IMR-90 (cell line): Measurements from ENCODE around the gene ZZZ3. TPM values are rescaled to one million over a fixed set of nuclear protein-coding genes. Genes with fewer than 3 reads are reported as not detected.

Experiments used
- ATAC-seq: fragments of 200-7000 bp; cut with Tn5 transposase; 2 replicates; pipeline ENCODE4 v1.9.1; 2020; ENCODE audit warnings: low read depth, mild to moderate bottlenecking, moderate library complexity
- BruUV-seq: library from RNA; stranded (reverse); fragments of 400-500 nt; replicated peaks from 2 replicates; lab custom pipeline; 2021; lab: Mats Ljungman, UMichigan
- CTCF ChIA-PET: fragments of 300-600 bp; formaldehyde crosslinking; extraction: SDS; loops from one replicate; lab custom pipeline; 2021; ENCODE audit warnings: antibody characterized with exemption; lab: Yijun Ruan, JAX
- POLR2A ChIA-PET: fragments of 300-600 bp; sonication (Branson Sonifier 250); formaldehyde crosslinking; loops from one replicate; lab custom pipeline; 2022; ENCODE audit warnings: antibody characterized with exemption; ENCODE audit not compliant: unreplicated experiment; lab: Charles Lee
- DNase-seq: peaks from one replicate; pipeline ENCODE4 v3.0.0; 2013
- H2AFZ ChIP-seq: replicated peaks from 2 replicates; pipeline ENCODE3; 2013; ENCODE audit warnings: low read length, mild to moderate bottlenecking; ENCODE audit not compliant: poor library complexity
- H2AK5ac ChIP-seq: 2 replicates; pipeline ENCODE4 v1.6.1; 2013; ENCODE audit warnings: low read depth, low read length, inconsistent platforms
- H2AK9ac ChIP-seq: replicated peaks from 2 replicates; pipeline ENCODE3; 2013; ENCODE audit warnings: mild to moderate bottlenecking, low read depth, low read length, moderate library complexity; ENCODE audit not compliant: poor library complexity
- H2BK120ac ChIP-seq: 2 replicates; pipeline ENCODE4 v1.6.1; 2013; ENCODE audit warnings: low read depth, low read length, inconsistent platforms
- H2BK15ac ChIP-seq: 3 replicates; pipeline ENCODE4 v1.6.1; 2013; ENCODE audit warnings: low read depth, low read length, inconsistent platforms
- H2BK20ac ChIP-seq: 2 replicates; pipeline ENCODE4 v1.6.1; 2013; ENCODE audit warnings: low read depth, mild to moderate bottlenecking, inconsistent platforms, low read length, moderate library complexity
- H2BK5ac ChIP-seq: 2 replicates; pipeline ENCODE4 v1.6.1; 2013; ENCODE audit warnings: mild to moderate bottlenecking, low read depth, low read length, inconsistent platforms; ENCODE audit not compliant: poor library complexity, severe bottlenecking
- H3K14ac ChIP-seq: replicated peaks from 2 replicates; pipeline ENCODE4 v1.6.1; 2013; ENCODE audit warnings: low read depth, low read length, inconsistent platforms
- H3K18ac ChIP-seq: 2 replicates; pipeline ENCODE4 v1.6.1; 2013; ENCODE audit warnings: low read depth, low read length, control low read depth
- H3K23ac ChIP-seq: 2 replicates; pipeline ENCODE4 v1.6.1; 2013; ENCODE audit warnings: low read depth, low read length, inconsistent platforms
- H3K27ac ChIP-seq: 2 replicates; pipeline ENCODE4 v1.5.1; 2013; ENCODE audit warnings: mild to moderate bottlenecking, control low read depth, low read length; ENCODE audit not compliant: insufficient read depth
- H3K27me3 ChIP-seq: 2 replicates; pipeline ENCODE4 v1.6.1; 2013; ENCODE audit warnings: low read length; ENCODE audit not compliant: control insufficient read depth, insufficient read depth
- H3K36me3 ChIP-seq: 2 replicates; pipeline ENCODE4 v1.6.1; 2013; ENCODE audit warnings: low read length, mixed read lengths; ENCODE audit not compliant: control insufficient read depth, insufficient read depth
- H3K4ac ChIP-seq: 2 replicates; pipeline ENCODE4 v1.6.1; 2013; ENCODE audit warnings: low read depth, low read length, inconsistent platforms
- H3K4me1 ChIP-seq: 2 replicates; pipeline ENCODE4 v1.6.1; 2013; ENCODE audit warnings: low read length, mixed read lengths; ENCODE audit not compliant: control insufficient read depth, insufficient read depth
- H3K4me2 ChIP-seq: 2 replicates; pipeline ENCODE4 v1.6.1; 2013; ENCODE audit warnings: low read depth, mild to moderate bottlenecking, control low read depth, low read length, moderate library complexity
- H3K4me3 ChIP-seq: 2 replicates; pipeline ENCODE4 v1.5.1; 2013; ENCODE audit warnings: low read depth, mild to moderate bottlenecking, control low read depth, low read length, moderate library complexity; ENCODE audit not compliant: insufficient read depth
- H3K56ac ChIP-seq: 2 replicates; pipeline ENCODE4 v1.6.1; 2013; ENCODE audit warnings: low read length, inconsistent platforms; ENCODE audit not compliant: insufficient read depth; ENCODE audit errors: extremely low read depth
- H3K79me1 ChIP-seq, 2 experiments: 2 replicates each; pipeline ENCODE4 v1.6.1; 2013; ENCODE audit warnings: low read length in 2 of 2, inconsistent platforms in 1 of 2, low read depth in 1 of 2
- H3K9ac ChIP-seq: 2 replicates; pipeline ENCODE4 v1.6.1; 2013; ENCODE audit warnings: low read depth, low read length, control low read depth
- H3K9me1 ChIP-seq: 2 replicates; pipeline ENCODE4 v1.6.1; 2013; ENCODE audit warnings: low read length, inconsistent platforms; ENCODE audit not compliant: insufficient read depth
- H3K9me3 ChIP-seq: 2 replicates; pipeline ENCODE4 v1.6.1; 2013; ENCODE audit warnings: low read length; ENCODE audit not compliant: control insufficient read depth, insufficient read depth
- H4K20me1 ChIP-seq: 2 replicates; pipeline ENCODE4 v1.6.1; 2013; ENCODE audit warnings: low read length, inconsistent platforms; ENCODE audit not compliant: insufficient read depth
- H4K5ac ChIP-seq: 2 replicates; pipeline ENCODE4 v1.6.1; 2013; ENCODE audit warnings: mild to moderate bottlenecking, low read depth, low read length, control low read depth
- H4K8ac ChIP-seq, 2 experiments: 2 replicates each; pipeline ENCODE4 v1.6.1; 2013; ENCODE audit warnings: low read depth in 2 of 2, low read length in 2 of 2, control low read depth in 1 of 2, inconsistent platforms in 1 of 2
- H4K91ac ChIP-seq: 2 replicates; pipeline ENCODE4 v1.6.1; 2013; ENCODE audit warnings: low read depth, low read length, inconsistent platforms; ENCODE audit not compliant: insufficient read depth
- BHLHE40 ChIP-seq: fragments of 150-350 bp; IDR thresholded peaks from 2 replicates; pipeline ENCODE4 v1.6.1; 2016; ENCODE audit warnings: mild to moderate bottlenecking, low read depth, low read length
- CHD1 ChIP-seq: IDR thresholded peaks from 2 replicates; pipeline ENCODE4 v1.6.1; 2012; ENCODE audit warnings: low read depth, low read length, improper control_type of control experiment
- FOS ChIP-seq: fragments of 150-350 bp; IDR thresholded peaks from 2 replicates; pipeline ENCODE4 v1.6.1; 2016; ENCODE audit warnings: low read depth, low read length
- WGBS, 2 experiments: methylation state at CpG; one replicate each; pipeline versions ENCODE4 v1.1.5 to v1.1.7; 2013; ENCODE audit warnings: missing lambda C conversion rate in 2 of 2; ENCODE audit not compliant: insufficient read length in 1 of 2; ENCODE audit errors: extremely low coverage in 2 of 2; 5-methylcytosine and 5-hydroxymethylcytosine counted together
- dilution Hi-C: fragments of 300-500 bp; cut with HindIII; formaldehyde crosslinking; loops from one replicate; pipeline ENCODE4 v1.14.3; 2018; ENCODE audit warnings: low sequenced_read_pairs; ENCODE audit not compliant: unreplicated experiment
- in situ Hi-C: fragments of 300-500 bp; cut with MboI; formaldehyde crosslinking; loops from 3 replicates; pipeline ENCODE4 v1.14.3; 2019; ENCODE audit warnings: low sequenced_read_pairs, inconsistent platforms, mixed read lengths
- intact Hi-C: fragments of 100-400 bp; cut with micrococcal nuclease; formaldehyde crosslinking; loops from 2 replicates; pipeline ENCODE4 v1.10.0; 2022
- polyA plus RNA-seq, 3 experiments: library from polyadenylated mRNA; depleted of rRNA; stranded (reverse); fragments of >200 nt; gene quantifications; 2 replicates each; pipeline ENCODE4 v1.2.3, GENCODE V29; 2012; ENCODE audit warnings: low replicate concordance in 1 of 3
- total RNA-seq: library from RNA; depleted of rRNA; stranded (reverse); fragments of >200 nt; gene quantifications from 2 replicates; pipeline ENCODE4 v1.2.3, GENCODE V29; 2012
- TF ChIP-seq, protein P1 (sequence below): conservative IDR thresholded peaks from 2 replicates; pipeline ENCODE4 v1.5.1; 2012; ENCODE audit warnings: mild to moderate bottlenecking, low read depth, low read length, improper control_type of control experiment

ZZZ3 gene
- total and polyA plus RNA-seq, 2 of the 4 experiments (the other 2 are of a cell fraction) = 14.2 to 66.3 TPM

DNA sequence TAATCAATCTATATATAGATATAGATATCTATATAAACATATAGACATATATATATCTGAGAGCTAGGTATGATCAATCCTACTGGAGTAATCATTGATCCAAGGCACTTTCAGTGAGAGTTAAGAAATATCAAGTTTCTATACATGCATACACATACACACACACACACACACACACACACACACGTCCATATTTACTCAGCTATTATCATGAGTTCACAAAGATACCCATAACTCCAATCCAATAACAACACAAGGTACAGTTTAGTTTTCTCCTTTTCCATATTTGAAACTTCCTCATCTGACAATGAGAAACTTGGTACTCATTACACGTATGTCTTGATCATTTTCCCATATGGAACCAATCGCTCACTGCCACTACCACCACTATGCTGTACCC lies 27.3 kb upstream of the ZZZ3 start:
- in situ Hi-C loops = no loop called here
- H4K91ac ChIP-seq = no peak overlapping the region
- no peak overlapping the region for H2BK5ac ChIP-seq
- H3K4me3 ChIP-seq = no peak overlapping the region
- H3K4me2 ChIP-seq = no peak overlapping the region
- WGBS, 2 experiments = 100% methylated on average over 3 of the region's 3 CpGs; no CpG with 5 or more reads in 1 of the 2 experiments
- POLR2A ChIA-PET = no interaction called here
- H3K4me1 ChIP-seq = no peaks in the 10 kb centered on the region
- ATAC-seq (no peak), DNase-seq (no peak)
- no peaks in the 10 kb centered on the region for H3K27me3 ChIP-seq
- no peak overlapping the region for H2BK120ac ChIP-seq
- no peak overlapping the region for H4K8ac ChIP-seq
- H3K14ac ChIP-seq = no peak overlapping the region
- no peak for TF ChIP-seq CHD1
- TF ChIP-seq BHLHE40 = no peak
- TF ChIP-seq, protein P1, sequence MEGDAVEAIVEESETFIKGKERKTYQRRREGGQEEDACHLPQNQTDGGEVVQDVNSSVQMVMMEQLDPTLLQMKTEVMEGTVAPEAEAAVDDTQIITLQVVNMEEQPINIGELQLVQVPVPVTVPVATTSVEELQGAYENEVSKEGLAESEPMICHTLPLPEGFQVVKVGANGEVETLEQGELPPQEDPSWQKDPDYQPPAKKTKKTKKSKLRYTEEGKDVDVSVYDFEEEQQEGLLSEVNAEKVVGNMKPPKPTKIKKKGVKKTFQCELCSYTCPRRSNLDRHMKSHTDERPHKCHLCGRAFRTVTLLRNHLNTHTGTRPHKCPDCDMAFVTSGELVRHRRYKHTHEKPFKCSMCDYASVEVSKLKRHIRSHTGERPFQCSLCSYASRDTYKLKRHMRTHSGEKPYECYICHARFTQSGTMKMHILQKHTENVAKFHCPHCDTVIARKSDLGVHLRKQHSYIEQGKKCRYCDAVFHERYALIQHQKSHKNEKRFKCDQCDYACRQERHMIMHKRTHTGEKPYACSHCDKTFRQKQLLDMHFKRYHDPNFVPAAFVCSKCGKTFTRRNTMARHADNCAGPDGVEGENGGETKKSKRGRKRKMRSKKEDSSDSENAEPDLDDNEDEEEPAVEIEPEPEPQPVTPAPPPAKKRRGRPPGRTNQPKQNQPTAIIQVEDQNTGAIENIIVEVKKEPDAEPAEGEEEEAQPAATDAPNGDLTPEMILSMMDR = no peak
- no peak for TF ChIP-seq FOS
- intact Hi-C loops = no loop called here
- peaks cover 3 to 4% of the 10 kb centered on the region in 2 experiments; a peak in 3 of 4 replicates for H3K79me1 ChIP-seq
- H3K9ac ChIP-seq = no peak overlapping the region
- H3K9me3 ChIP-seq = no peaks in the 10 kb centered on the region
- no peak overlapping the region for H2AFZ ChIP-seq
- BruUV-seq = no TSS peak
- no peak overlapping the region for H4K5ac ChIP-seq
- H2BK15ac ChIP-seq = no peak overlapping the region
- peaks cover 9% of the 10 kb centered on the region for H3K9me1 ChIP-seq
- H3K27ac ChIP-seq = no peak overlapping the region
- H4K20me1 ChIP-seq = no peaks in the 10 kb centered on the region
- H3K23ac ChIP-seq = no peak overlapping the region
- no peak overlapping the region for H3K18ac ChIP-seq
- CTCF ChIA-PET = interaction anchor here (0.6 to 1.2 kb wide), 2 partner anchors 11 to 26 kb away, joined by 3 read pairs; no protein-coding TSS in a partner anchor
- H3K56ac ChIP-seq = no peak overlapping the region
- no peak overlapping the region for H2BK20ac ChIP-seq
- no peak overlapping the region for H2AK5ac ChIP-seq
- H3K4ac ChIP-seq = no peak overlapping the region
- H2AK9ac ChIP-seq = no peak overlapping the region
- dilution Hi-C loops = no loop called here
- peaks cover 30% of the 10 kb centered on the region for H3K36me3 ChIP-seq
